ENCODE results near the gene KMT5C.

The KMT5C gene

GRCh38 chr19:55319785-55320184, 19.9 kb upstream of the KMT5C start:
- Histone ChIP-seq H3K36me3 (ENCODE audit: insufficient read depth, low read length) (no peaks in the 10 kb centered on the region), H2AFZ (ENCODE audit: low read length) (no peak overlapping the region), H3K9ac (ENCODE audit: low read depth, low read length, poor library complexity, severe bottlenecking) (no peak overlapping the region), H3F3A (ENCODE audit: low read depth) (no peaks in the 10 kb centered on the region), H3K9me3 (ENCODE audit: insufficient read depth, low read depth, low read length) (no peaks in the 10 kb centered on the region), H3K79me2 (ENCODE audit: insufficient read depth, low read length) (no peaks in the 10 kb centered on the region), H3K9me2 (replicated peaks; ENCODE audit: low read depth, low read length) (no peaks in the 10 kb centered on the region), H4K20me1 (ENCODE audit: insufficient read depth, low read length, poor library complexity, severe bottlenecking) (no peaks in the 10 kb centered on the region), H3K4me3 (ENCODE audit: low read length, poor library complexity, severe bottlenecking) (no peak overlapping the region), H3K27me3 (ENCODE audit: insufficient read depth, low read length, poor library complexity, severe bottlenecking) (no peaks in the 10 kb centered on the region), H3K4me1 (ENCODE audit: insufficient read depth, low read length, poor library complexity, severe bottlenecking) (peaks cover 12% of the 10 kb centered on the region), H3K4me2 (ENCODE audit: low read depth, low read length, poor library complexity, severe bottlenecking) (no peak overlapping the region)
- TF ChIP-seq EZH2phosphoT487 (IDR thresholded peaks at IDR 0.05; ENCODE audit: borderline replicate concordance) = no peak
- no peak for TF ChIP-seq CTCF (conservative IDR thresholded peaks at IDR 0.05; ENCODE audit: low read length)

DNA sequence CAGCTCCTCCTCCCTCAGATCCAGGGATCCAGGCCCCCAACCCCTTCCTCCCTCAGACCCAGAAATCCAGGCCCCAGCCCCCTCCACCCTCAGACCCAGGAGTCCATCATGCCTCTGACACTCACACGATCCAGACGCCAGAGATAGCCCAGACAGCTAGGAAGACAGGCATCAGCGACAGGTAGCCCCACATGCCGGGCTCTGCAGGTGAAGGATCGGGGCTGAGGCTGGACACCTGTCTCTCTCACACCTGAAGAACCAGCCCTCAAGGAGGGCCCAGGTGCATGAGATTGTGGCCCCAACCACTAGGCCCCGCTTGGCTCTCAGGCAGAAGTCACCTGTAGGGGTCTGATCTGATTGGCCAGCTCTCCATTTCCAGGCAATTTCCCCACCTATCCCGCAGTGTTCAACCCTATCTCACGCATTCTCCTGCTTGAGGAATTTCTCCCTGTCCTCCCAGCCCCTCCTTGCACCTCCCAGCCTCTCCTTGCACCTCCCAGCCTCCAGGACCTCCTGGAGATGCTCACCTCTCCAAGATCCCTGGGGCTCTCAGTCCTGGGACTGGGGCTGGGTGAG, 18.7 kb upstream of the KMT5C start:
- Histone ChIP-seq H3K4me3 (ENCODE audit: low read length, poor library complexity, severe bottlenecking) (no peak overlapping the region), H3K4me1 (ENCODE audit: insufficient read depth, low read length, poor library complexity, severe bottlenecking) (peaks cover 12% of the 10 kb centered on the region), H2AFZ (ENCODE audit: low read length) (no peak overlapping the region), H3K27me3 (ENCODE audit: insufficient read depth, low read length, poor library complexity, severe bottlenecking) (no peaks in the 10 kb centered on the region), H3K9ac (ENCODE audit: low read depth, low read length, poor library complexity, severe bottlenecking) (peak overlapping the region; percentile 25), H3K4me2 (ENCODE audit: low read depth, low read length, poor library complexity, severe bottlenecking) (peak overlapping the region; percentile 52), H3K36me3 (ENCODE audit: insufficient read depth, low read length) (no peaks in the 10 kb centered on the region), H4K20me1 (ENCODE audit: insufficient read depth, low read length, poor library complexity, severe bottlenecking) (no peaks in the 10 kb centered on the region), H3K9me2 (replicated peaks; ENCODE audit: low read depth, low read length) (no peaks in the 10 kb centered on the region), H3K79me2 (ENCODE audit: insufficient read depth, low read length) (no peaks in the 10 kb centered on the region), H3K9me3 (ENCODE audit: insufficient read depth, low read depth, low read length) (no peaks in the 10 kb centered on the region), H3F3A (ENCODE audit: low read depth) (no peaks in the 10 kb centered on the region)
- TF ChIP-seq CTCF (conservative IDR thresholded peaks at IDR 0.05; ENCODE audit: low read length) = no peak
- TF ChIP-seq EZH2phosphoT487 (IDR thresholded peaks at IDR 0.05; ENCODE audit: borderline replicate concordance) = no peak

DNA sequence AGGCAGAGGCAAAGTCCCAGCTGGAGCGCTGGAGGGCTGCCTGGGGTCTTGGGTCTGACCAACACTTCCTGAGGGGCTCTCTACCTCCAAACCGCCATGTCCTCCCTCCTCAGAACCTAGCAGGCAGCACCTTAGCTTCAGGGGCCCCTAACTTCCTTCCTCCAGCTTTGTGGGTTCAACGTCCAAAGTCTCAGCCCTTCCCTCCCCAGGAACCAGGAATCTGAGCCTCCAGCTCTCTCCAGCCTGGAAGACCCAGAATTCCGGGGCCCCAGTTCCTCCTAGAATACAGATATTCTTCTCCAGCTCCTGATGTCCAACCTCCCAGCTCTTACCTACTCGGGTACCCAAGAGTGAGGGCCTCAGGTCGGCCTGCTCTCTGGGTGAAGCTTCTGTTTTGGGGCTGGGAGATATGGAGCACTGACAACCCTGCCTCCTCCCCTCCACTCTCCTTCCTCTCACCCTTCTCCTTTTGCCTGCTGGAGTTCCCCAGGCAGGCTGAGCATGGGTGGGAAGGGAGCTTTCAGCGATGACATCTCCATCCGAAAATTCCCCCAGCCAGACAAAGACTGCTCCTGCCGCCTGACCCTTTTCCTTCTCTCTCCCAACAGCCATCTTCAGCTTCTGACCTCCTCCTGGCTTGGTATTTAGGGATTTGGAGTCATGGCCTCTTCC, 18.1 kb upstream of the KMT5C start:
- Histone ChIP-seq H3K4me1 (ENCODE audit: insufficient read depth, low read length, poor library complexity, severe bottlenecking) (peaks cover 12% of the 10 kb centered on the region), H3K4me3 (ENCODE audit: low read length, poor library complexity, severe bottlenecking) (no peak overlapping the region), H2AFZ (ENCODE audit: low read length) (peak overlapping the region; percentile 4; the same call in 1 of the 2 replicates), H3K9ac (ENCODE audit: low read depth, low read length, poor library complexity, severe bottlenecking) (peak overlapping the region; percentile 25), H3K27me3 (ENCODE audit: insufficient read depth, low read length, poor library complexity, severe bottlenecking) (no peaks in the 10 kb centered on the region), H3K9me3 (ENCODE audit: insufficient read depth, low read depth, low read length) (no peaks in the 10 kb centered on the region), H3K9me2 (replicated peaks; ENCODE audit: low read depth, low read length) (no peaks in the 10 kb centered on the region), H3K79me2 (ENCODE audit: insufficient read depth, low read length) (no peaks in the 10 kb centered on the region), H3F3A (ENCODE audit: low read depth) (no peaks in the 10 kb centered on the region), H3K36me3 (ENCODE audit: insufficient read depth, low read length) (no peaks in the 10 kb centered on the region), H4K20me1 (ENCODE audit: insufficient read depth, low read length, poor library complexity, severe bottlenecking) (no peaks in the 10 kb centered on the region), H3K4me2 (ENCODE audit: low read depth, low read length, poor library complexity, severe bottlenecking) (peak overlapping the region; percentile 52)
- TF ChIP-seq CTCF (conservative IDR thresholded peaks at IDR 0.05; ENCODE audit: low read length) (no peak), EZH2phosphoT487 (IDR thresholded peaks at IDR 0.05; ENCODE audit: borderline replicate concordance) (no peak)
